GM18868 (cell line): ENCODE measurements around the gene VTI1A.

Experiments
- ATAC-seq: cut with Tn5 transposase; IDR thresholded peaks from one replicate; pipeline ENCODE4 v1.9.1; 2021; ENCODE audit warnings: mild to moderate bottlenecking, moderate library complexity; ENCODE audit not compliant: unreplicated experiment

VTI1A gene

DNA sequence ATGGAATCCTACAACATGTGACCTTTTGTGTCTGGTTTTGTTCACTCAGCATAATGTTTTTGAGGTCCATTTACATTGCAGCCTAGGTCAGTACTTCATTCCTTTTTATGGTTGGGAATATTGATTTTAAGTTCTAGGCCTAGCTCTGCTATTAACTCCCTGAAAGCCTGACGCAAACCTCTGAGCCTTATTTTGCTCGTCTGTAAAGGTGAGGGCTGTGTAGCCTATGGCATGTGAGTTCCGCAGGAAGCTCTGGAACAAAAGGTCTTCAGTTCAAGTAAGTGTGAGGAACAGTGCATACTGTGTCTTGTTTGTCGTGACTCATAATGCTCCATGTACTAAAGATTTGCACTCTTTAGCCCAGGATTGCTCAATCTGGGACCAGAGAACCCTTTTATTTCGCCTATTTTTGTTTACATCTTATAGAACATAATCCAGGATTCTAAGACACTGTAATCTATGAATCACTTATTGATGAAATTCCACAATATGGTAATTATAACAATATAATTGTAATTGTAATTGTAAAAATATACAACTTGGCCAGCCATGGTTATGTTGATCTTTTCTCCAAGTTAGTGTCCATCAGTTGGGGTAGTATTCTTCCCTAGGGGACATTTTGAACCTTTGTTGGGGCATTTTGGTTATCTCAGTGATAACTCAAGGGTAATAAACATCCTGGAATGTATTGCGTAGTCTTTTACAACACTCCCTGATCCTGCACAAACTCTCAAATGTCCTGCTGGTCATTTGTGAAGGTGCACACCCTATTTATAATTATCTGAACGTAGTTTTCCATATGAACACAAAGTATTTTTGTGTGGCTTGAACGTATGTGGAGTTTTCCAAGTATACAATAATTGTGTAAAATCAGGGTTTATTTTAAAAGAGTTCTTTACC lies 184.7 kb downstream of the VTI1A start:
- ATAC-seq: no peak

DNA sequence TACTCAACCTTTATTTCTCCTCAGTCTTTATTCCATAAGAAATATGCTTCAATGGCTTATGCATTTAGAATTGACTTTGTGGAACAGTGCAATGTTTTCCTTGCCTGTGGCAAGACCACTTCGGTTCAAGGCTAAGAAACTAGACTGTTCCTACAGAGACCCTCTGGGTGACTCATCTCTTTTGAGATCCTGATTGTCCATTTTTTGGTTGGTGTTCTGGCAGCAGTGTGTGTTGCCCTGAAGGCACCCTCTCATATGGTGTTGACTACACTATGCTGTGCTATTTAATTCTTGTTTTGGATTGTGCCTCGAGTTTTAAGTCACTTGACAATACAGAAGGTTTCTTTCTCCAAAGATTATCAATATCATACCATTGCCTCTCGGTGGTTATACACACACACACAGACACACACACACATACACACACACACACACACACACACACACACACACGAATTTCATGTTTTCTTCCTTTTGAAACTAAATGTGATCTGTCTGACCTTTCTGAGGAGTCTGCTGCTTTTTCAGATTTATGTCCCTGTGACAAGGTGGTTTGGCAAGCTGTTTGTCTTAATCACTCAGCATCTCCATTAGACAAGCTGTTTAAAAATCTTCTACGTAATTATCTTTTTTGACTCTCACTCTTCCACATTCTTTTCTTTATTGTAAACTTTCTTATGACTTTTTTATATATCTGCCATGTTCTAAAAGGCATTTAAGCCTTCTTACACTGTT lies 187.2 kb downstream of the VTI1A start:
- no peak for ATAC-seq

GRCh38 chr10:112637901-112638300 lies 190.9 kb downstream of the VTI1A start:
- no peak for ATAC-seq

DNA sequence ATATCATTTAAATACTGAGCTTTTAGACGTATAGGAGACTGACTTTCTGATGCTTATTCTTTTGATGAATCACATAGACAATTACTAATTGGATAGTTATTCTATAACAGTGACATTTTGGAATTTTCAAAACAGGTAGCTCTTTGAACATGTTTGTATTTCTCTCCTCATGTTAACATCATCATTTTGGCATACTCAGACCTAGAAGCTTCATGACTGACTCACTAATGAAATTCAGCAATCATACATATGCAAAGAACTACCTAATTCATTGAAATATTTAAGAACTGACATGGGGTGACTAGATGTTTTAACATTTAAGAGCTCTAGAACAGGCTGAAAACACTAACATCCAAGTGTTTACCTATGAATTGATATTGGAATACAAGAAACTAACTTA lies 192.3 kb downstream of the VTI1A start:
- ATAC-seq: no peak

DNA sequence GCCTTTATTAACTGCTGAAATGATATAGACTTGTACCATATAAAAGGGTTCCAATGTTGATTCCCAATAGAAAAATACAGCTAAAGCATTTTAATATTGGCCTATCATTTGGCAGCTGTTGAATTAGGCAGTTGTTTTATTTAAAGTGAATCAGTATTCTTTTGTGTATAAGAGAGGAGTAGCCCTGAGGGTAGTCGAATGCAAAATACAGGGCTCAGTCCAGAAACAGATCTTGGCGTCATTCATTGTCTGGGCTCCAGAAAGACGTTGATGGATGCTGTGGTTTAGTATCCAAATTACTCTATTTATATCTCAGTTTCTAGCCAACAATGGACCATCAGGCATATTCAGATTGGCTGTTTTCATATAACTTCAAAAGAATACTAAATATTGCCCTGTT lies 193.6 kb downstream of the VTI1A start:
- ATAC-seq: no peak

DNA sequence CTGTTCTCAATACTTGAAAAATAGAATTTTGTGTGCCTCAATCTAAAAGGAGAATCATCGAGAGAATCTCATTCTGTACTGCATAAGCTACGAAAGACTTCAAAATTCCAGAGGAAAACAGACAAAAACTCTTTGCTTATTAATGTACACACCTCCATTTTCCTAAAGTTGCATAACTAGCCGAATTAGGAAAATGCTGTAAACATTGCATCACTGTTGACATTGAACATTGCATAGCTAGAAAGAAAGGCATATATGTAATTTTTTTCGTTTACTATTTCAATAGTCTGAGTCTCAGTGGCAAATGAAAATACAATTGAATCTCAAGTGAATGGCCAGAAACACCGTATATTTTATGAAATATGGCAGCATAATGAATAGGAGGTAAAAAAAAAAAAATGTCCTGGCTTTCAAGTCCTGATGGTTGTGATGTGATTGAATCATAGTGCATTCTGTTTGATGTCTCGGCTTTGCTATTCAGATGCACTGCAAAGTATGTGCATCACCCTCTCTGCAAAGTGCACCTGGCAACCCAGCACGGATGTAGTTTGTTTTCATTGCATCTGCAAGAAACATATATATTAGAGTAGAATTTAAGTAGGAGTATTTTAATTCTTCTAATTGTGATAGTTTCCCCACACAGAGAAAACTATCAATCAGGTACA lies 196.7 kb downstream of the VTI1A start:
- no peak for ATAC-seq

DNA sequence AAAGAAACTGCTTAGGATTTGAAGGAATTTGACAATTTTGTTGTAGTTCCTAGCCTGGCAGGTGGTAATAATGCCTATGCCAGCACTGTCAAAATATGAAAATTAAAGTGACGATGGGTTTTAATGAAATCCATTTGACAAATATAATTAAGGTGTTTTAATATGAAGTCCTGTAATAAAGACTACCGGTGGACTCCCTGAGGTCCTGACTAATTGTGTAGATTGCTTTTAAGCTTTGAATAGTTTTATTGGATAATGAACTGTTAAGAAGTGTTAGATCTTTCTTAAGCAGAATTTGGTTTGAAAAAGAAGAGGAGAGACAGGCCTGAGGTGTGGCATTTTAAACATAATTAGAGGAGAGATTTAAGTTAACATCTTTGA lies 197.2 kb downstream of the VTI1A start:
- ATAC-seq: no peak

DNA sequence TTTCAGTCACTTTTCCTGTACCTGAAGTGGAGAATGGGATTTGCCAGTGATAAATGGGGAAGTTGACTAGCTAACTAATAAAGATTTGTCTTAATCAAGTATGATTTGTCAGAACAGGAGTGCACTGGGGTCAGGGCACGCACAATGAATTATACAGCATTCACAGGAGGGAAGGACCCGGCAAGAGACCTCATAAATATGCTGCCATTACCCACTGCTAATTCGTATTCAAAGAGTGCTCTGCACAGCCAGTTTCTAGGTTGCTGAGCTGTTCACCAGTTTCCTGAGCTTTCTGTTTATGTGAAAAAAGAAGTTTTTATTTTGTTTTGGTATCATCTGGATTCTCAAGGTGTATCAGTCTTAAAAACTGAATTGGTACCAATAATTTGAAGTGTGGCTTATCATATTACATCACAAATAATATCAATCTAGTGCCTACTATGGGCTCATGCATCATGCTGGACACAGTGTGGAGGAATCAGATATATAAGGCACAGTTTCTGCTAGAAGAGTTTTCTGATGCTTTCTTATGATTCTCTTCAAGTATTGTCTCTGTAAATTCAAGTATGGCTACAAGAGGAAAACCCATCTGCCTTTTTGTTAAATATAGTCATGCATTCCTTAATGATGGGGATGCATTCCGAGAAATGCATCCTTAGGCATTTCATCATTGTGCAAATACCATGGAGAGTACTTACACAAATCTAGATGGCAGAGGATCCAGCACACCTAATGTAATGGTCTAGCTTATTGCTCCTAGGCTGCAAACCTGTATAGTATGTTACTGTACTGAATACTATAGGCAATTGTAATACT lies 202.2 kb downstream of the VTI1A start:
- ATAC-seq: no peak

GRCh38 chr10:112649822-112650152 lies 202.8 kb downstream of the VTI1A start:
- ATAC-seq: no peak

- ATAC-seq: no peak
These were observed 203.6 kb downstream of the VTI1A start for GRCh38 chr10:112650588-112651030.

- ATAC-seq: no peak
These were observed 206.2 kb downstream of the VTI1A start for GRCh38 chr10:112653215-112653614.

DNA sequence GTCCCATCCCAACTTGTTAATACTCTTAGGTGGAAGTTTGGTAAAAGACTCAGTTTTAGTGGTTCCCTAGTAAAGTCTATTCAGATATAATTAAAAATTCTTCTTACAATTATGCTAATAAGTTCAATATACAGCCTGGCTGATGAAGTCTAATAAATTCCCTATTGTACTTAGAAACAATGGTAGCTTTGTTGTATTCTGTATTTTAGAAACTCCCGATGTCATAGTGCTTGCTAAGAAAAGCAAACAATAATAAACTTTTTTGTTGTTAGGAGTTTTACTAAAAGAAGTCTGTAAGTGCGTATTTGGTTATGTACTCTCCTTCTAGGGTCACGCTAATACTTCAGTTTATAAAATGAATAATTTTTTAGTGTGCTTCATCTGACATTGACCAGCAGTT lies 206.8 kb downstream of the VTI1A start:
- ATAC-seq: no peak

GRCh38 chr10:112654794-112655193 lies 207.8 kb downstream of the VTI1A start:
- ATAC-seq: no peak

- ATAC-seq: no peak
These were observed 208.7 kb downstream of the VTI1A start for GRCh38 chr10:112655722-112656121.

GRCh38 chr10:112658465-112658864 lies 211.4 kb downstream of the VTI1A start:
- no peak for ATAC-seq

DNA sequence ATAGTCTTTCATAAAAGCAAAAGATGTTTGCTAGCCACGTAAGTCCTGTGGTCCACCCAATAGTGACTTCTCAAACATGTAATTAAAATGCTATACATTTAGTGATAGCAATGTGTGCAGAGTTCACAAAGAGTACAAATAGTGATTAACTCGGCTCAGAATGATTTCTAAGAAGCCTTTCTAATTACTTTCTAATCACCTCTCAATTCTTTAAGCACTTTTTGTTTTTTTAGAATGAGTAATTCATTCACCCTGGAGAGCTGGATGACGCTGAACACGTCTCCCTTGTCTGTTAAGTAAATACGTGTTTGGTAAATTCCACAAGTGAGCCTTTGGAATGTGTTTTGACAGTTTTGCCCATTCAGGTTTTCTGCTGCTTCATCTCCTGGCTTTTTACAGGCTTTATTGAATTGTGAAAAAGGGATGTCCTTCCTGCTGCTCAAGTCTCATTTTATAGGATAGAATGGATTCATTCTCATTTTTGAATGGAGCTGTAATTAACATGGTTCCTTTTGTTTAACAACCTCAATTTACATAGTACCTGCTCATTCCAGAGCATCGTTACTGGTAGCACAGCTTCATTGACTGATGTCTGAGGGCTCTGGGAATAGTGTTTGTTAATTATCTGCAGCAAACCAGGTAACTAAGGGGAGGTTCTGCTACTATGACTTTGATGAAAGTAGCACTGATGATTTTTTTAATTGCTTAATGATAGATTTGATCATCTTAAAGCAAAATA lies 212.1 kb downstream of the VTI1A start:
- no peak for ATAC-seq

DNA sequence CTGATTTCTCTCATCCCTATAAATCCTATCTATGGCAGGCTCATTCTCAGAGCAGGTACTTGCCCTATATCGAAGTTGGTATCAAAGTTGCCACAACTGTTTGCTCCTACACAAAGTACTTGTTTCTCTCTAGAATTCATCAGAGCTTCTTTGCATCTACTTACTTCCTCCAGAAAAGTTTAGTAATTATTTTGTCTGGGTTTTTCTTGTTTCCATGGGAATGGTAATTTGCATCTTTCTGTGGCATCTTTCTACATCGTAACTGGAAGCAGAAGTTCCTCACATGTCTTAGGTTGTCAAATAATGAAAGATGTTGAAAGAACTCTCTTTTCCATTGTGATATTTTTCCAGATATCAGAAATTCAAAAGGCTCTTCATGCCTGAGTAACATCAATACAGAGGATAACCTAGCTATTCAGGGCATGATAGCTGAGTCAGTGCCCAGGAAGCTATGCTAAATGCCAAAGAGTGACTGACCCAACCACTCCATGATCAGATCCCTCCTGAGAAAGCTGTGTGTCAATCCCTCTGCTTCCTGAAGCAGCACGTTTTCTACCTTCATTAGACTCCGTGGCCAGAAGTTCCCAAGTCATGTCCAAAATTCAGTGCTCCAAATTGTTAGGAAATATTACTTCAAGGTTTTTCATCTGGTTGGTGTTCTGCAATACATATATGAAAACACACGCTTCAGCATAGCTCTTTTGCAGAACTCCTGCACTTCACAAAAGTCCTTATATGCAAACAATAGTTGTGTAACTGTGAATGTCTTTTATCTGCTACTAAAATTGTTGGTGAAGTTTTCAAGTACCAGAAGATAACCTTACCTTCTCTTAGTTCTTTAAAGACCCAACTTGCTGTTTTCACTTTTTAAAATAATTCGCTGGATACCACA lies 216.5 kb downstream of the VTI1A start:
- no peak for ATAC-seq

DNA sequence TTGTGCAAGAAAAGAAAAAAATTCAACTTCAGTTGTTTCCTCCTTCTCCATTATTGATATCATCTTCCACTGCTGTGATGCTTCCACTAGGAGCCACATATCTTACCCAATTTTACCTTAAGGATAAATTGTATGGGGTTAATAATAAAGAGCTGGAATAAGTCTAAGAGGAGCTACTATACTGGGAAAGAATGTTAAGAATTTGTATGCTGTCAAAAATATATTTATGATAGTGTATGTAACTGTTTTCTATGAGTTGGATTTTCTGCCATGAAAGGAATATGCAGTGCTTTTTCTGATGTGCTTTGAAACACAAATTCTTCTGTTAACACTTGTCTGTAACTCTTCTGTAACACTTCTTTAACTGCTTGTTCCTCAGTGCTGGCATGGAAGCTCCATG lies 219.1 kb downstream of the VTI1A start:
- ATAC-seq: no peak

GRCh38 chr10:112669989-112670388 lies 223.0 kb downstream of the VTI1A start:
- ATAC-seq: no peak
